GM21723 (cell line): Measurements from ENCODE around the gene SPR.

Experiments
- ATAC-seq: cut with Tn5 transposase; IDR thresholded peaks from one replicate; pipeline ENCODE4 v1.9.1; 2021; ENCODE audit warnings: mild to moderate bottlenecking, moderate library complexity; ENCODE audit not compliant: unreplicated experiment

The SPR gene

DNA sequence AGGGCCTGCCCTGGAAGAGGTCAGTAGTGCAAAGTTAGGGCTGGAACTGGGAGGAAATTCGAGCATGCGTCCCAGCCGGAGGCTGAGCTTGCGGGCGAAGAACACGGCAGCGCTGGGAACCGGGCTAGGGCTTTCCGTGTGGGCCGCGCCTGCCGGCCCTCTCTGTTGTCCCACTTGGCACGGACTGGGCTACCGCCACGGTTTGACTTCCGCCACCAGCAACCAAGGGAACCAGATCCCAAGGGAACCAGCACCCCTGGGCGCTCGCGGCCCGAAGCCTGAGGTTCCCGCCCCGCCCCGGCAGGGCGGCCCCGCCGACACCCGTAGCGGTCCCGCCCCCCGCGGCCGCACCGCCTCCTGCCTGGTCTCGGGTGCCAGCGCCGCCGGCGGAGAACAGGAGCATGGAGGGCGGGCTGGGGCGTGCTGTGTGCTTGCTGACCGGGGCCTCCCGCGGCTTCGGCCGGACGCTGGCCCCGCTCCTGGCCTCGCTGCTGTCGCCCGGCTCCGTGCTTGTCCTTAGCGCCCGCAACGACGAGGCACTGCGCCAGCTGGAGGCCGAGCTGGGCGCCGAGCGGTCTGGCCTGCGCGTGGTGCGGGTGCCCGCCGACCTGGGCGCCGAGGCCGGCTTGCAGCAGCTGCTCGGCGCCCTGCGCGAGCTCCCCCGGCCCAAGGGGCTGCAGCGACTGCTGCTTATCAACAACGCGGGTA is at the start of gene SPR:
Gene SPR (plus strand): TSS at position 377 of the 708 bp plus-strand sequence. CDS start 25 bp downstream, at position 402.
- peak; percentile 91 for ATAC-seq

DNA sequence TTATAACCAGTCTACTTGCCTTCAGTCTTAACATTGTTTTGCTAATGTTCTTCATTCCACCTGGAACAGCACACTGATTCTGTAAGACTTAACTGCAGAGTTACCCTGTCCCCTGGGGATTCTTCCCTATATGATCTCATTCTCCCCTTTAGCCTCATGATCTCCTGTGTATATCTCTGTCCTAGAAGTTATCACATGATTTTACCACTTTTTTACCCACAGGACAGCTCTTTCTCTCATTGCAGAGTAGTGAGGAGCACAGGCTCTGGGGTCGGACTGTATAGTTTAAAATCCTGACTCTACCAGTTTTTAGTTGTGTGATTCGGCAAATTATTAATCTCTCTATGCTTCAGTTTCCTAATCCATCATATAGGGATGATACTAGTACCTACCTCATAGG is 47.1 kb upstream of the SPR start:
- no peak for ATAC-seq

DNA sequence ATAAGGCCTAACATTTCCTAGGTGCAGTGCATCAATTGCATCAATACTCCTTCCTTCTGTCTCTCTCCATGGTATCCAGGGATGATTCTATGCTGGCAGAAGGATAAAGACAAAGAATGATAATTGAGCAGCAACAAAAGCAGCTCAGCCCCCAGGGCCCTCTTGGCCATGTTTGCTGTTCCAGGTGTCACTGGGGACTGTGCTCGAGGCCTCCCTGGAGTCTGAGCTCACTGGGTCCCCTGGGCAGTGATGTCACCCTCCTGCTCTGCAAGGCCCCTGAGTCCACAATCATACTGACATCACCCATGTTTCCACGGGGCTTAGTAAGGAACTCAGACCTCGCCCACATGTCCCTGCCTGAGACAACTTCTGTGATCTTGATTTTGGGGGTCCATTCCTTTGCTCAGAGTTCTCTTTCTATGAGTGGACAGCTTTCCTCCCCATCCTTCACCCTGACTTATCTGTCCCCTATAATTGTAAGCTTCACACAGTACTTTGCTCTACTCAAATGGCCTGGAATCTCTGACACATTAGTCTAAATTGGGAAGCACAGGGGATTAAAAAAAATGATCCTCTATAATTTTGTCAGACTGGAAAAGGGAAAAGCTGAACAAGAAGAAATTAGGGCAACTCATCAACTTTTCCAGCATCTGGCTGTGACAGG is 45.6 kb upstream of the SPR start:
- ATAC-seq: no peak

DNA sequence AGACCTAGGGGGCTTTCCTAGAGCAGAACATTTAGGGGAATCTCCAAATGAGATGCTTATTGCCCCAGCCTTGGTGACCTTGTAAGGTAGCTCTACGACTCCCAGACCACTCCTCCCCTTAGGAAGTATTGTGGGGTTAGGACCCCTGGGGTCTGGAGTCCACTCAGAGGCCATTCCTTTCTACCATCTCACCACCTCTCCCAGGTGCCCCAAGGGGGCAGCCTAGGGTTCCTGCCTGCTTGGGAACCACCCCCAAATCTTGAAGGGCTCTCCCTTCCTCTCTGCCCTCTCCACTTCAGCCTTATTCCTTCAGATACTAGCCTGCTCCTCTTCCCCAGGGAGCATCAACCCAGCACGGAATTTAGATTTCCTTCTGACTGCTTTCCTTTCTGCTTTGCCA is 43.9 kb upstream of the SPR start:
- no peak for ATAC-seq

DNA sequence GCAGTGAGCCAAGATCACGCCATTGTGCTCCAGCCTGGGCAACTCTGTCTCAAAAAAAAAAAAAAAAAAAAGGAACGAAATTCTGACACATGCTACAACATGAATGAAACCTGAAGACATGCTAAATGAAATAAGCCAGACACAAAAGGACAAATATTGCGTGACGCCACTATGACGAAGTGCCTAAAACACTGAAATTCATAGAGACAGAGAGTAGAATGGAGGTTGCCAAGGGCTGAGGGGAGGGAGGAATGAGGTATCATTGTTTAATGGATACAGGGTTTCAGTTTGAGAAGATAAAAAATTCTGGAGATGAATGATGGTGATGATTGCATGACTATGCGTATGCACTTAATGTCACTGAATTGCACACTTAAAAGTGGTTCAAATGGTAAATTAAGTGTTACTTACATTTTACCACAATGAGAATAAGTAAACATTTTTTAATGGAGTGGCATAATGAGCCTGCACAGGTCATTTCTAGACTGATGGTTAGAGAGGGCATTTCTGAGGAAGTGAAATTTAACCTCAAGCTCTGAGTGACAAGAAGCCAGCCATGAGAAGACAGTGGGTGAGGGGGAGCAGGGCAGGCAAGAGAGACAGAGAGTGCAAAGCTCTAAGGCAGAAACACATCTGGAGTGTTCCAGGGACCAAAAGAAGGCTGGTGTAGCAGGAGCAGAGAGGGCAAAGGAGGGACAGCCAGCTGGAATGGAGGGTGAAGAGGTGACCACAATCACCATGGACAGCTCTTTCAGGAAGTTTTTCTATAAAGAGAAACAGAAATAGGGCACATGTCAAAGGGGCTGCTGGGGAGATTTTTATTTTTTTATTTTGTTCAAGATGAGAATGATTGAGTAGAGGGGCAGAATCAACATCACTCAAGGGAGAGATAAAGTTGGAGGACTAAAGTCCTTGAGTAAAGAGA is 40.8 kb upstream of the SPR start:
- ATAC-seq: peak; percentile 90

DNA sequence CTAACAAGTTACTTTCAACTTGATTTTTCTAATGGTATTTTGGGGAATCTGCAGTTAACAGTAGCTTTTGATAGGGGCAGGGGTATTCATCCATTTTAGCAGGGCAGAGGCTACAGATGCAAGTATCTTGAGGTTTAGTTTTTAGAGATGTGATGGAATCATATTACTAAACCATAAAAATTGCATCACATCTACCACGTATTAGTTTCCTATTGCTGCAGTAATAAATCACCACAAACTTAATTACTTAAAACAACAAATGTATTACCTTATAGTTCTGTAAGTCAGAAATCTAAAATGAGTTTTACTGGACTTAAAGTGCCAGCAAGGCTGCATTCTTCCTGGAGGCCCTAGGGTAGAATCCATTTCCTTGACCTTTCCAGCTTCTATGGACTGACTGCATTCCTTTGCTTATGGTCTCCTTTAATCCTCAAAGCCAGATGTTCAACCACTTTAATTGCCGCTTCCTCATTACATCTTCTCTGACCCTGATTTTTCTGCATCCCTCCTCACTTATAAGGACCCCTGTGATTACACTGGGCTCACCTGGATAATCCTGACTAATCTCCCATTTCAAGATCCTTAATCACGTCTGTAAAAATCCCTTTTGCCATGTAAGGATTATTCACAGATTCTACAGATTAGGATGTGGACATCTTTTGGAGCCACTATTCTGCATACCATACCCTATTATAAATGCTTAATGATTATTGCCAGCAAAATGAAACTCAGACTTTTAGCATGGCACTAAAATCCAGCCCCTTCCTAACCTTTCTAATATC is 39.5 kb upstream of the SPR start:
- ATAC-seq: no peak

DNA sequence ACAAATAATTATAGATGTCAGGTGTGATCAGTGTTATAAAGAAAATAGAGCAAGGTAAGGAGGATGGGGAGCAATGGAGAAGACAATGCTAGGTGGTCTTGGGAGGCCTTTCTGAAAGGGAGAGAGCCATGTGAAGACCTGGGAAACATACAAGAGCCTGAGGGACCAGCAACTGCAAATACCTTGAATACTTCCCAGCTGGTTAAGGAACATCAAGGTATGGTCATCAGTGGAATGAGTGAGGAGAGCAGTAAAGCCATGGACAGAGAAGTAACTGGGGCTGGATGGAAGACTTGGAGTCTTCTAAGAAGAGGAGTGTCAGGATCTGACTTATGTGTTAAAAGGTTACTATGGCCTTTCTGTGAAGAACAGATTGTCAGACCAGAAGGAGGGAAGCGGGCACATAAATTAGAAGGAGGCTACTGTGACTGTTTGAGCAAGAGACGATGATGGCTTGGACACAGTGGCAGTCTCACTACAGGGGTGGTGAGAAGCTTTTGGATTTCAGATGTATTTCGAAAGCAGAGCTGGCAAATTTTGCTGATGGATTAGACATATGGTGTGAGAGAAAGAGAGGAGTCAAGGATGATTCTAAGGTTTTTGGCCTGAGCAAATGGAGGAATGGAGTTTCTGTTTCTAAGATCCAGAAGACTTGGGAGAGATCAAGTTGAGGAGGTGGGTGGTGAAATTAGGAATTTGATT is 38.6 kb upstream of the SPR start:
- no peak for ATAC-seq

DNA sequence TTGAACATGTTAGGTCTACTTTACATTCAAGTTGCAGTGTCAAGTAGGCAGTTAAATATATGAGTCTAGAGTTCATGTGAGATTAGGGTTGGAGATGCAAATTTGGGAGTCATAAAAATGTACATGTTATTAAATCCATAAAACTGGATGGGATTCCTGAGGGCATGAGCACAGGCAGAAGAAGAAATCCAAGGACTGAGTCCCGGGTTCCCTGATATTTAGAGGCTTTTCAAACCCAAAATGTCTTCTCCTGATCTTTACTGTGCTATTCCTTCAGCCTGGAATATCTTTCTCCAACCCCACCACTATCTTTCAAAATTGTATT is 38.1 kb upstream of the SPR start:
- ATAC-seq: no peak

DNA sequence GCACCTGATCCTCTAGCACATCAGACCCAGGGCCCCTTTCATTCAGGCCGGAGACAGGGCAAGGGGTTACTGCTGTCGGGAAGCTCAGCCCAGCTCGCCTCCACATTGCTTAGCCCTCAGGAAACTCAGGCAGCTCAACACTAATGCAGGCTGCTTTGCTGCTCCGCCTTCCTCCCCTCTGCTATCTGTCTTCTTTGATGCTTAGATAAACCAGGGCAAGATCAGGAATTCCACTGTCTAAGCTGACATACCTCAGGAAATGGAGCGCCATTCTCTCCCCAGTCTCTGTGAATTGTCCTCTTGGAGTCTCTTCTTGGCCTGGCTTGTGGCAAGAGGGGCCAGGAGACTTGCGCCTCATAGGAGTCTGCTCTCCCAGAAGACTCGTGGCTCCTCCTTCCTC is 35.9 kb upstream of the SPR start:
- ATAC-seq: no peak

DNA sequence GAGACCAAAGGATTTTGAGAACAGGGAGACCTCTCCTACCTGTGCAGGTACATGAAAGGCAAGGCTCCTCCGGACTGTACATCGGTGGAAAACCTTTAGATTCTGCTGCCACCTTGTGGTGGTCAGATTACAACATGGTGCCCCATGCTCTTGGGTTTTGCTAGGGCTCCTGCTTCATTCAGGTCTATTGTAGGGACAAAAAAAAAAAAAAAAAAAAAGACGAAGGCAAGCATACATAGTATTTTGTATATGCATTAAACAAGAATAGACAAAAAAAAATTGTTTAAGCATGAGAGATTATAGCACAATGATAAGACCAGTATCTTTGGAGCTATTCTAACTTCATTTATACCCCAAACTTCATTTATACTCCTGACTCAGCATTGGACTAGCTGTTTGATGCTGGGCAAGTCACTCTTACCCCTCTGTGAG is 27.4 kb upstream of the SPR start:
- peak; percentile 55 for ATAC-seq

DNA sequence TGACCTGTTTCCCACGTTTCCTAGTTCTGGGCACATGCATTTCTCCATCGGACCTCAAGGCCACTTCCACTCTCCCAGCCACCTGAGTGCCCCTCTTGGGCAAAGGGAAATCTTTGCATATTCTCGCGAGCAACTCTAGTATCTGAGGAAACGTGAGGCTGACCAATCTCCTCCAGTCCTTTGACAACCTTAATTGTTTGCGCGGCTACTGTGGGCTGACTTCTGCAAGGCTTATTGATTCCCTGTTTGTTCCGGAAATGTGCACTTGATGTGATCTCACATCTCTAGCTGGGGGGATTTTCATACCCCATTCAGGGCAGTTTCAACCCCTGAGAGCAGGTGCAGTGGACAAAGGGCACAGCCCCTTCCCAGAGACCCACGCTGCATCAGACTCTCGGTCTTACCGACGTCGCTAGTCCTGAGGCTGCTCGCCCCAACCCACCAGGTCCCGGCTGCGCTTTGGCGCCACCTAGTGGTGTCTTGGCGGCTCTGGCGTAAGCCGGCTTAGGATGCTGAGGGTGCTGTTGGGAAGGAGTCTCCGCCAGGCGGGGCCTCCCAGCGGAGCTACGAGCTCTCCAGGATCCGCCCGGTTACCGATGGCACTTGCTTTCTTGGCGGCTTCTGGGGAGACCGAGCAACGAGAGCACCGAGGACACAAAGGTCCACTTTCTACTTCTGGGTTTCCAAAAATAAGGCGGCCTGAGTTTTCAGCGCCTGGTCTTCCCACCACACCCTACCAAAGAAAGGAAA is 24.8 kb upstream of the SPR start:
- ATAC-seq: peak; percentile 92

DNA sequence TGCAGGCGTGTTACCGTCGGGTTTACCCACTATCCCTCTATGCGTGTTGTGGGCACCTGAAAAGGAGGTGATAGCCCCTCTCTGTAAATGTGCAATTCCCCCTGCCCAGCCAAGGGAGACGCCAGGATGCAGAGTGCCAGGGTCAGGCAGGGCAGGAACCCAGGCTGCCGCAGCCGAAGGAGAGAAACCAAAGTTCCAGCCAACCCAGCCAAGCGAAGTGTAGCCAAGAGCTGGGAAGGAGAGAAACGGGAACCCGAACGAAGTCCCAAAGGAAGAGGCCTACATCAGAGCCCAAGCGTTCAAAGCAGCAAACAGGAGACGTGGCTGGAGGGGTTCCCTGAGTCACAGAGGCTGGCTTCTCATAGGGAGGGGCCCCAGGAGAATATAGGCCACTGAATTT is 24.2 kb upstream of the SPR start:
- ATAC-seq: no peak

DNA sequence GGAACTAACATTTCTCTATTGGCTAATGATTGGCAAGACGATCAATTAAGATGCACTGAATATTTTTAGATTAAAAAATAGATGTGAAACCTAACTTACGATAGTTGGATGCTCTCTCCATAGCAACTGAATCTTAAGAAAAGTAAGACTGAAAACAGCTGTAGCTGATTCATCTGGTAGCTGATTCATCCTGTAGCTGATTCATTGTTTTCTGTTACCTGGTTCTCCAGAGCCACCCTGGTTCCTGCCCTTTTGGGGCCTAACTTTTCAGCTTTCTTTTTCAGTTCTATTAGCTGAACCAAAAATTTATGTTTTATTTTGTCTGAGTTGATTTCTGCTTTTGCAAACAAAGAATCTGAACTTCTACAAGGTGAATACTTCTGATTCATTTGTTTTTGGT is 22.7 kb upstream of the SPR start:
- ATAC-seq: peak; percentile 60

DNA sequence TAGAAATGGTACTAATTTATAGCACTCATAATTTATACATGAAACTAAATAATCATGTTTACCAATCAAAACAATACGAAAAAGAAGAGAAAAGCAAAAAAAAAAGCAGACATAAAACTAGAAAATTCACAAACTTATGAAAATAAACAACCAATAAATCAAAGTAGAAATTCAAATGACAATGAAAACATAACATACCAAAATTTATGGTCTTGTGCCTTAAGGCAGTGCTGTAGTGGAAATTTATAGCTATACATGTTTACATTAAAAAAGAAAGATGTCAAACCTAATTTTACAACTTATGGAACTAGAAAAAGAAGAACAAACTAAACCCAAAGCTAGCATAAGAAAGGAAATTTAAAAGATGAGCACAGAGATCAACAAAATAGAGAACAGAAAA is 16.1 kb upstream of the SPR start:
- no peak for ATAC-seq

DNA sequence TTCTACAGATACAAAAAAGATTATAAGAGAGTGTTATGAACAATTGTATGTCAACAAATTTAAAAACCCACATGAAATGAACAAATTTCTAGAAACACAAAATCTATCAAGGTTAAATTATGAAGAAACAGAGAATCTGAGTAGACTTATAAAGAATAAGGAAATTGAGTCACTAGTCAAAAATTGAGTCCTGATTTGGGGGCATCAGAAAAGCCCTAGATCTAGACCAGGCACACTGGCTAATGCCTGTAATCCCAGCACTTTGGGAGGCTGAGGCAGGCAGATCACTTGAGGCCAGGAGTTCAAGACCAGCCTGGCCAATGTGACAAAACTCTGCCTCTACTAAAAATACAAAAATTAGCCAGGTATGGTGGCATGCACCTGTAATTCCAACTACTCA is 15.3 kb upstream of the SPR start:
- no peak for ATAC-seq

DNA sequence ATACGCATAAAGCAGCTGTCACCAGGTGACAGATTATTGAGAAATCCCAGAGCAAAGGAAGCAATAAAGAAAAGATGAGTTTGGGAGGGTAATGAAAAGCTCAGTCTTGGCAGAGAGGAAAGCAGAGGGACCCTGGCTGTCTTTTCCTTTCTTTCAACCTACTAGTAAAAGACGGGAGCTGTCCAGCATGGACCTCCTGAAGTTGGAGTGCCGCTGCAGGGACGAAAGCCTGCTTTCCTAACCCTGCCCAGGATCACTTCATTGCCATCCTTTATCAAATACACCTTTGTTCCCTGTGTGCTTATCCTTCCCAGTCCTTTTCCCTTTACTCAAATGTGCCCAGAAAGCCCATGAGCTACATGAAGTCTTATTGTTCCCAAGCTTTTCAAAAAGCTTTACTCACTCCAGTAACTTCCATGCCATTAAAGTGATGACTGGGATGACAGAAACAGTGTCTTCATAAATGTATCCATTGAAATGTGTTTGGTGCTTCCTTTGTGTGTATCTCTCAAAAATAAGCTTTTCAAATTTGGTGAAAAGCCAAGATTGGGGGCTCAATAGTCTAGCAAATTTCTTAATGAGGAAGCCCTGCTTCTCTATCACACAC is 3.7 kb upstream of the SPR start:
- ATAC-seq: no peak

DNA sequence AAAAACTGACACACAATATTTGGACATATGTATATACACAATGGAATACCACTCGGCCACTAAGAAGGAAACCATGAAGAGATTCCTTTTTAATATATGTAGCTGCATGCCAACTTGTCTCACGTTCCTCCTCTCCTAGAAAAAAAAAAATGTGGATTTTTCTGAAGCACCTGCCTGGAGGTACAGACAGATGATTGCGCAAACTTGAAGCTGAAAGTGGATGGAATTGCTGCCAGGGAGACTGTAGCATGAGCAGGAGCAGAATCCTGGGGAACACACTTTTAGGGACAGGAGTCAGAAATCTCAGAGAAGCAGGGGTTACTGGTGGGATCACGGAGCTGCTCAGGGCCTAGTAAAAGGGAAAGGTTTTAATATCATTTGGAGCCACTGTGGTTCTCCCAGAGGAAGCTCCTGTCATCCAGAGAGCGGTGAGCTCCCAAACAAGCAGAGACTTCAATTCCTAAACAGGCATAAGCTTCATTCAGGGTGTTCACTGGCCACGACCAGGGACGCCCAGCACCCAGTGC is 640 bp upstream of the SPR start:
- ATAC-seq: no peak

DNA sequence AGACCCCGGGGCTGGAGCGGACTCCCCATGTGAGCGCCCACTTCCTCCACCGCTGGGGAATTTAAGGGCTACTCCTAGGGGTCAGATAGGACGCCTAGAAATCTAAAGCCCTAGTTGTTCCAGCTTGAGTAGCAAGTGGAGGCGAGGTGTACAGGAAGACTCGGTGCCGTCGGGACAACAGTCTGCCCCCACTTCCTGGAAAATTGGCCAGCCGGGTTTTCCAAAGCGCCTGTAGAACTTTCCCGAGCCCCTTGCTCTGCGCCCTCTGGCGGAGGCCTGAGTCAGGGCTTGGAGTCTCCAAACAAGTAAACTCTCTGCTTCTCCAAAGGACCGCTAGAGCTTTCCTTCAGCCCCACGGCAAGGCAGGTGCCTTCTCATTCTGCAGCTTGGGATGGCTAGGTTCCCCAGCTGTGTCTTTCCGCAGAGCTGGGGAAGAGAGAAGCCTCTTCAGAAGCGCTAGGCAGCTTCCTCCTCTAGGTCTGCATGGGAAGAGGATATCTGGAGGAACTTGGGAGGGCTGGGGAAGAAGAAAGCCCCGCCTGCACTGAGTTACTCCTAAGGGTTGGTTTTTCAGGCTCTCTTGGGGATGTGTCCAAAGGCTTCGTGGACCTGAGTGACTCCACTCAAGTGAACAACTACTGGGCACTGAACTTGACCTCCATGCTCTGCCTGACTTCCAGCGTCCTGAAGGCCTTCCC is 681 bp downstream of the SPR start:
- peak; percentile 51 for ATAC-seq
